Natural killer cell (primary cell): ENCODE data around the gene MEAF6. TPM values are rescaled to one million over a fixed set of nuclear protein-coding genes. Genes with fewer than 3 reads are reported as not detected.

Experiments used
- ATAC-seq, 3 donors: fragments of 150-1000 bp in 2 of 3; fragments of 200-7000 bp in 1 of 3; cut with Tn5 transposase; 1 replicate in 1 of 3; 2 replicates in 2 of 3; pipeline ENCODE4 v1.10.0; 2021; ENCODE audit warnings: mild to moderate bottlenecking in 2 of 3, moderate library complexity in 2 of 3
- DNase-seq, 2 donors: peaks; one replicate each; pipeline versions ENCODE4 v3.0.0 to v3.0.0-alpha.2; 2013 to 2021; ENCODE audit warnings: mixed read lengths in 1 of 2
- H3K27ac ChIP-seq: one replicate; pipeline ENCODE4 v1.5.1; 2013; ENCODE audit warnings: mild to moderate bottlenecking, low read length
- H3K27me3 ChIP-seq: one replicate; pipeline ENCODE4 v1.6.1; 2013; ENCODE audit warnings: low read length; ENCODE audit not compliant: control insufficient read depth, insufficient read depth
- H3K36me3 ChIP-seq: one replicate; pipeline ENCODE4 v1.6.1; 2013; ENCODE audit warnings: low read length; ENCODE audit not compliant: control insufficient read depth, insufficient read depth
- H3K4me1 ChIP-seq: one replicate; pipeline ENCODE4 v1.6.1; 2013; ENCODE audit warnings: low read length; ENCODE audit not compliant: control insufficient read depth, insufficient read depth
- H3K4me3 ChIP-seq: one replicate; pipeline ENCODE4 v1.5.1; 2013; ENCODE audit warnings: low read length
- H3K9me3 ChIP-seq: one replicate; pipeline ENCODE4 v1.6.1; 2013; ENCODE audit warnings: low read length; ENCODE audit not compliant: control insufficient read depth, insufficient read depth
- H3K27ac Mint-ChIP-seq, 2 donors: one replicate each; pipeline ENCODE4 v1.8.0; 2022; ENCODE audit warnings: mild to moderate bottlenecking in 2 of 2, mixed read lengths in 2 of 2, moderate library complexity in 1 of 2
- H3K27me3 Mint-ChIP-seq, 2 donors: one replicate each; pipeline ENCODE4 v1.8.0; 2022; ENCODE audit warnings: low read depth in 2 of 2, mixed read lengths in 2 of 2
- H3K36me3 Mint-ChIP-seq: one replicate; pipeline ENCODE4 v1.8.0; 2022; ENCODE audit warnings: mixed read lengths
- H3K4me1 Mint-ChIP-seq, 2 donors: one replicate each; pipeline ENCODE4 v1.8.0; 2022; ENCODE audit warnings: mixed read lengths in 2 of 2
- H3K4me3 Mint-ChIP-seq: one replicate; pipeline ENCODE4 v1.8.0; 2022; ENCODE audit warnings: mild to moderate bottlenecking, moderate library complexity, mixed read lengths
- H3K9me3 Mint-ChIP-seq, 2 donors: one replicate each; pipeline ENCODE4 v1.8.0; 2022; ENCODE audit warnings: mixed read lengths in 2 of 2
- WGBS: methylation state at CpG from one replicate; pipeline ENCODE4 v1.1.7; 2013; ENCODE audit warnings: missing lambda C conversion rate; ENCODE audit not compliant: insufficient coverage; 5-methylcytosine and 5-hydroxymethylcytosine counted together
- intact Hi-C: fragments of 100-400 bp; cut with micrococcal nuclease; formaldehyde crosslinking; loops from one replicate; pipeline ENCODE4 v1.14.2; 2022
- total RNA-seq, 4 donors: library from RNA; stranded (reverse); fragments of 120-200 nt in 1 of 4; gene quantifications; one replicate each; pipeline versions ENCODE4 v1.2.3 to v1.2.4, GENCODE V29; 2013 to 2022
- TF ChIP-seq, protein P1 (sequence below): fragments of 200-600 bp; IDR thresholded peaks from one replicate; pipeline ENCODE4 v1.8.0; 2022; ENCODE audit warnings: antibody characterized with exemption

The MEAF6 gene
- total RNA-seq, 3 donors from 2014 or later (not counting 1 experiment from before 2014, with no cell fraction given): 63.9 to 78.7 (median 69.0) TPM

DNA sequence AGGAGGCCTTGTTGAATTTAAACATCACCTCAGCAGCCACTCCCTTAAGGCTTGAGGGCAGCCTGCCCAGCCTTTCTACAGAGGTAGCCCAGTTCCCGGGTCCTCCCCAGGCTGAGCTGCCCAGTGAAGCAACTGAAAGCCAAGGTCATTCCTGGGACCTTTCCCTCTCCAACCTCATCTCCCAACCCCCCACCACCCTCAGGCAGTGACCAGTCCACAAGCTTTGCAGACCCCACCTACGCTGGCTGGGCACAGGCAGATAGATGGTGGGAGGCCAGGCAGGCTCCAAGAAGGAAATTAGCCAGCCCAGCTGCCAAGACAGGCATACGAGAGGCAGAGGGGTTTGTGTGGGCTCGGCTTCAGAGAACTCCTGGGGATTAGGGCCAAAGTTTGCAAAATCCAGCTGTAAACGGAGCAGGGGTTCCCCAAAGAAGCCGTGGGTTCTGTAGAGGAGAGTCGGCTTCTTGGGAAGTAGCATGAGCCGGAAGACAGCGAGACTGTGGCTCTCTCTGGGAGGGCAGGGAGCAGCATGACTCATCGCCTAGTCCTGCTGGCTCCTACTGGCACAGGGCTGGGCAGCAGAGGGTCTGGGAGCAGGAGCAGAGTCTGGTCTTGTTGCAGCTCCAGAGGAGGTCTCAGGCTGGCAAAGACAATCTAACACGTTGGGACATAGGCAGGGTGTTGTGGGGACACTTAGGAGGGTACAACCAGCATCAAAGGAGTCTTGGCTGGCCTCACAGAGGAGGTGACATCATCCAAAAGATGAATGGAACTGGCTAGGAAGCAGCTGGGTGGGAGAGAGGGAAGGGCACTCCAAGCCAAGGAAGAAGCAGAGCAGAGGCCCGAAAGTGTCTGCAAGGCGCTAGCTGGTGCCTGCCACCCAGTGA lies 43.0 kb downstream of the MEAF6 start:
- H3K4me3 ChIP-seq: no peak overlapping the region
- peaks cover 11% of the 10 kb centered on the region for H3K36me3 ChIP-seq
- Mint-ChIP-seq H3K36me3 (no peaks in the 10 kb centered on the region), H3K27me3 (no peaks in the 10 kb centered on the region), H3K27ac (peak overlapping the region; percentile 99 to 100), H3K4me3 (peak overlapping the region; percentile 35), H3K9me3 (no peaks in the 10 kb centered on the region), H3K4me1 (peaks cover 39 to 49% of the 10 kb centered on the region in 2 donors)
- peak overlapping the region; percentile 3 for H3K27ac ChIP-seq
- no peaks in the 10 kb centered on the region for H3K27me3 ChIP-seq
- DNase-seq (no peak), ATAC-seq (no peak)
- intact Hi-C loops: loop anchor here (10.0 kb wide), 1 partner anchor 533 kb away; the partner anchor contains the start of gene FHL3
- H3K9me3 ChIP-seq: no peaks in the 10 kb centered on the region
- 74% methylated on average over 13 of the region's 13 CpGs for WGBS
- H3K4me1 ChIP-seq: peaks cover 50% of the 10 kb centered on the region
- TF ChIP-seq, protein P1, sequence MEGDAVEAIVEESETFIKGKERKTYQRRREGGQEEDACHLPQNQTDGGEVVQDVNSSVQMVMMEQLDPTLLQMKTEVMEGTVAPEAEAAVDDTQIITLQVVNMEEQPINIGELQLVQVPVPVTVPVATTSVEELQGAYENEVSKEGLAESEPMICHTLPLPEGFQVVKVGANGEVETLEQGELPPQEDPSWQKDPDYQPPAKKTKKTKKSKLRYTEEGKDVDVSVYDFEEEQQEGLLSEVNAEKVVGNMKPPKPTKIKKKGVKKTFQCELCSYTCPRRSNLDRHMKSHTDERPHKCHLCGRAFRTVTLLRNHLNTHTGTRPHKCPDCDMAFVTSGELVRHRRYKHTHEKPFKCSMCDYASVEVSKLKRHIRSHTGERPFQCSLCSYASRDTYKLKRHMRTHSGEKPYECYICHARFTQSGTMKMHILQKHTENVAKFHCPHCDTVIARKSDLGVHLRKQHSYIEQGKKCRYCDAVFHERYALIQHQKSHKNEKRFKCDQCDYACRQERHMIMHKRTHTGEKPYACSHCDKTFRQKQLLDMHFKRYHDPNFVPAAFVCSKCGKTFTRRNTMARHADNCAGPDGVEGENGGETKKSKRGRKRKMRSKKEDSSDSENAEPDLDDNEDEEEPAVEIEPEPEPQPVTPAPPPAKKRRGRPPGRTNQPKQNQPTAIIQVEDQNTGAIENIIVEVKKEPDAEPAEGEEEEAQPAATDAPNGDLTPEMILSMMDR: no peak

- Histone ChIP-seq H3K27ac (no peak overlapping the region), H3K4me3 (no peak overlapping the region), H3K9me3 (no peaks in the 10 kb centered on the region), H3K27me3 (no peaks in the 10 kb centered on the region), H3K4me1 (peaks cover 31% of the 10 kb centered on the region), H3K36me3 (no peaks in the 10 kb centered on the region)
- WGBS: 96% methylated on average over 3 of the region's 3 CpGs
- H3K27ac Mint-ChIP-seq: peak overlapping the region in 1 of 2 donors; percentile 11
- H3K4me3 Mint-ChIP-seq: no peak overlapping the region
- intact Hi-C loops: no loop called here
- no peaks in the 10 kb centered on the region for H3K27me3 Mint-ChIP-seq
- no peaks in the 10 kb centered on the region for H3K9me3 Mint-ChIP-seq
- no peak for DNase-seq
- TF ChIP-seq, protein P1: no peak
- H3K36me3 Mint-ChIP-seq: no peaks in the 10 kb centered on the region
- peaks cover 25 to 31% of the 10 kb centered on the region in 2 donors for H3K4me1 Mint-ChIP-seq
- no peak for ATAC-seq
Measured at GRCh38 chr1:37469386-37469785, 45.2 kb downstream of the MEAF6 start.

DNA sequence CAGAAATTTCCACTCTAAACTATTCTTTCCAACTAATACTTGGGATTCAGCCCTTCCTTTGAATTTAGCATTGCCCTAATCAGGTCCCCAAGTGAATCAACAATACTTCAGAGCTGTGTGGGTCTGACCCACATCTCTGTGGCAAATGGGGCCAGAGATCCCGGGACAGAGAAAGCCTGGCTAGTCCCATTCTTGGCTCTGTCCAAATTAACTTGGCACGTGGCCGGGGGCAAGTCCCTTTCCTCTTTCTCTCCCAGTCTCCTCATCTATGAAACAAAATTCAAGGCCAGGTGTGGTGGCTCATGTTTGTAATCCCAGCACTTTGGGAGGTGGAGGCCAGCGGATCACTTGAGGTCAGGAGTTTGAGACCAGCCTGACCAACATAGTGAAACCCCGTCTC lies 46.5 kb downstream of the MEAF6 start:
- intact Hi-C loops: no loop called here
- ATAC-seq (no peak), DNase-seq (no peak)
- Mint-ChIP-seq H3K27ac (no peak overlapping the region), H3K9me3 (no peaks in the 10 kb centered on the region), H3K36me3 (no peaks in the 10 kb centered on the region), H3K4me3 (no peak overlapping the region), H3K4me1 (peaks cover 15 to 22% of the 10 kb centered on the region in 2 donors), H3K27me3 (no peaks in the 10 kb centered on the region)
- Histone ChIP-seq H3K27ac (no peak overlapping the region), H3K4me3 (no peak overlapping the region), H3K27me3 (no peaks in the 10 kb centered on the region), H3K9me3 (no peaks in the 10 kb centered on the region), H3K36me3 (no peaks in the 10 kb centered on the region), H3K4me1 (peaks cover 21% of the 10 kb centered on the region)
- 93% methylated on average over 5 of the region's 5 CpGs for WGBS
- TF ChIP-seq, protein P1: no peak
